GM13977 (cell line): ENCODE data around the gene ITPK1.

Experiments used
- DNase-seq: peaks from one replicate; pipeline ENCODE4 v3.0.0; 2012; ENCODE audit warnings: low spot score
- in situ Hi-C: fragments of 300-500 bp; cut with MboI; formaldehyde crosslinking; loops from one replicate; pipeline ENCODE4 v1.12.0; 2022; ENCODE audit warnings: low sequenced_read_pairs, low pct_unique_long_range_greater_than_20kb, mixed read lengths, inconsistent platforms; ENCODE audit not compliant: unreplicated experiment
- TF ChIP-seq, protein P1 (sequence below): IDR thresholded peaks from 2 replicates; pipeline ENCODE4 v1.5.1; 2012; ENCODE audit warnings: mild to moderate bottlenecking, control low read depth; ENCODE audit not compliant: insufficient read depth; ENCODE audit errors: extremely low read depth, missing control alignments

Gene ITPK1

DNA sequence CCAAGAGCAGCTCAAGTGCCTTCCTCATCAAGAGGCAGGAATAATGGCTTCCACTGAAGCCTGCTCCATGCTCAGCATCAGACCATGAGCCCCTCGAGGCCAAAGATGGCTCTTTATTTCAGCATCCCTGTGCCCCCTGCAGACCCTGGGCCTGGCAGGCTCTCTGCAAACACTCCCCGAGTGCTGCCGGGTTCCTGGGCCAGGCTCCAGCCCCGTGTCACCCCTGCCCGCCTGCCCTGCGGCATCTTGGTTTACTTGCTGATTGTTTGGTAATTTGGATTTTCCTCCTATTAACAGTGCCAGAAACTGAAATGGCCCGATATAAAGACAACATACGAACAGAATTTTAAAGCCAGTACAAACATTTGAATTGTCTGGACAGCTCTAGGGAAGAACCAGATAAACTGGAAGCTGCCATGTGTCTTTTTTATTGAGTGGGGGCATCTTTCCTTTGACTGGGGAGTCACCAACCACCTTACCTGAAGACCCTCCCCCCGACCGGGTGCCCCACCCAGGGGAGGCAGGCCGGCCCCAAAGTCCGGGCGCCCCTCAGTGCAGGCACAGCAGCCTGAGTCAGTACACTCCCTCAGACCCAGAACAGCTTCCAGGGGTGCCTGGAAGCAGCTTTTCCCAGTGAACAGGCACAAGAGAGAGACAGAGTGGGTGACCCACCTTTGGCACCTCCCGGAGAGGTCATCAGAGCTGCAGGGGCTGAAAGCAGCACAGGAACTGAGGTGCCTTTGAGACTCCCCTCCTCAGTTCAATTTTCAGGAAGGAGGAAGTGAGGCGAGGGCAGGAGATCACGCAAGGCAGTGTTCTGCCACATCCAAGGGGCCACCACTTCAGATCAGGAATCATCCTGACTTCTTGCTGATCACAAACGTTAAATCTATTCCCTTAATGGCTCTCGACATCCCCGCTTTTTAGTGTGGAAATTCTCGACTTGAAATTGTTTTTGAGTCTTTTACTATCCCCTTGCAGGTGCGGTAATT is 30.6 kb downstream of the ITPK1 start:
- TF ChIP-seq, protein P1, sequence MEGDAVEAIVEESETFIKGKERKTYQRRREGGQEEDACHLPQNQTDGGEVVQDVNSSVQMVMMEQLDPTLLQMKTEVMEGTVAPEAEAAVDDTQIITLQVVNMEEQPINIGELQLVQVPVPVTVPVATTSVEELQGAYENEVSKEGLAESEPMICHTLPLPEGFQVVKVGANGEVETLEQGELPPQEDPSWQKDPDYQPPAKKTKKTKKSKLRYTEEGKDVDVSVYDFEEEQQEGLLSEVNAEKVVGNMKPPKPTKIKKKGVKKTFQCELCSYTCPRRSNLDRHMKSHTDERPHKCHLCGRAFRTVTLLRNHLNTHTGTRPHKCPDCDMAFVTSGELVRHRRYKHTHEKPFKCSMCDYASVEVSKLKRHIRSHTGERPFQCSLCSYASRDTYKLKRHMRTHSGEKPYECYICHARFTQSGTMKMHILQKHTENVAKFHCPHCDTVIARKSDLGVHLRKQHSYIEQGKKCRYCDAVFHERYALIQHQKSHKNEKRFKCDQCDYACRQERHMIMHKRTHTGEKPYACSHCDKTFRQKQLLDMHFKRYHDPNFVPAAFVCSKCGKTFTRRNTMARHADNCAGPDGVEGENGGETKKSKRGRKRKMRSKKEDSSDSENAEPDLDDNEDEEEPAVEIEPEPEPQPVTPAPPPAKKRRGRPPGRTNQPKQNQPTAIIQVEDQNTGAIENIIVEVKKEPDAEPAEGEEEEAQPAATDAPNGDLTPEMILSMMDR: no peak
- DNase-seq: no peak
- in situ Hi-C loops: no loop called here

DNA sequence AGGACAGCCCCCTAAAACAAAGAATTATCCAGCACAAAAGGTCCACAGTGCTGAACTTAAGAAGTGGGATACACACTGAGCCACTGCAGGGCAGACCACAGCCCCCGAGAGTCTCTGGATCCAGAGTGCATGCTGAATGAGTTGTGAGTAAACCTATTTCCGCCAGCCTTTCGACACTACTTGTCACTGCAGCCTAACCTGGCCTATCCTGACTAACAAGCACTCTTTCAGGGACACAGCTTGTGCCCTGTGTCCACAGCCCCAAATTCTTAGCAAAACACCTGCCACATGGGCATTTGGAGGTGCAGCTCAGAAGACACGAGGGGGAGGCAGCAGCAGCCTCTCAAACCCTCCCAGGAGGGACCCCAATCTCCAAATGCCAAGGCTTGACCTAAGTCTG is 31.3 kb downstream of the ITPK1 start:
- no peak for DNase-seq
- TF ChIP-seq, protein P1: no peak
- in situ Hi-C loops: no loop called here

DNA sequence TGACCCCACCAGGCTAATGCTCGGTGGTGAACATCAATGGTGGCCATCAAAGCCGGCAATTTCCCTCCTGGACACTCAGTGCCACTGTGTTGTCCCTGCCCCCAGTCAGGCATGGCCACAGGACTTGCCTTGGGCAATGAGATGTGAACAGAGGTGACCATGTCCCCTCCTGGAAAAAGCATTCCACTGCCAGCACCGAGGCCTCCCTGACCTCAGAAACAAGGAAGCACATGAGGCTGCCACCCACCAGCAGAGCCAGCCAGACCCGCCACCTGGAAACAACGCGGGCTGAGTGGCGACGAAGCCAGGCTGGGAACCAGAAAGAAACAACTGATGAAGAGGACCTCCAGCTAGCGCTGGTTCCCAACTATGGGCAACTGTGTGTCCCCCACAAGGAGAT is 31.8 kb downstream of the ITPK1 start:
- TF ChIP-seq, protein P1: no peak
- no peak for DNase-seq

DNA sequence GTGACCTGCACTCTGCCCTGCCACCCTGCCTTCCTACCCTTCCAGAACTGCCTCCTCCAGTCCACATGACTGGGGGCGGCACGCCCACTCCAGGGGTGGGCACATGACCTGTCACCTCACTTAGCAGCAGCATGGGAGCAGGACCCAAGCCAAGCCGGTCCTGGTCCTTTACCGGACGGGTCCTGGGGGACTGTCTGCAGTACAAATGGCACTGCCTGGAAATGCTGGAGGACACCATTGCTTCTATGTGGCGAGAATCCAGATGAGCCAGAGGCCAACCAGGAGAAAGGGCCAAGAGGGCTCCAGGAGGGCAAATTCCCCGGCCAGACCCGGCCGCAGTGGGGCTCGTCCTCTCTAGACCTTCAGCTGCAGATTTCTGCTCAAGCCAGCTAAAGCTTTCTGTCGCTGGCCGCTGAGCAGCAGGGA is 33.1 kb downstream of the ITPK1 start:
- TF ChIP-seq, protein P1: no peak
- DNase-seq: no peak

More for the DNA sequence above, 31.8 kb downstream of the ITPK1 start:
- in situ Hi-C loops: no loop called here

DNA sequence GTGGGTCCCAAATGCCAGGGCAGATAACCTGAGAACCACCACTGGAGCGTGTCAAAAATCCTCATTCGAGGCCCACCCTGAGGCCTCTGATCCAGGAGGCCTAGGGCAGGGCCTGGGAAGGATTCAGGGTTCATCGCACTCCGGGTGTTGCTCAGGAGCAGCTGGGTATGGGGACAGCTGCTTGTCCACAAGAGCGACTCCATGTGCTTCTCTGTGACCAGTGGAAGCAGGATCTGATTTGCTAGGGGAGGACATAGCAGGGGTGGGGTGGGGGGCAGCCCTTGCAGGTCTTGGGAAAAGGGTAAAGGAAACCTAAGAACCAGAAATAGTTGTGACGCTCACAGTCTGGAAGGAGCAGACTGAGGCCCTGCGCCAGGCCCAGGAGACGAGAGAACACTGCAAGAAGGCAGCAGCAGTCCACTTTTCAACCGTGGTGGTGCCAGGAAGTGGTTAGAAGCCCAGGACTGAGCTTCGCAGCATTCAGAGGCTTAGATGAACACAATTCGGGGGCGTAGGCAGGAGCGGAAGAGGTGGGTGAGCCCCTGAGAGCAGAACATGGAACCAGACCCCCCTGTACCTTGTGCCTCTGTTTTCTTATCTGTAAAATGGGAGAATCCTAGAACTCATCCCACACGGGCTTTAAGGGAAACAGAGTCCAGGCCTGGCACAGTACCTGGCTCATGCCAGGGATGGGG is 33.7 kb downstream of the ITPK1 start:
- TF ChIP-seq, protein P1: no peak
- in situ Hi-C loops: no loop called here
- no peak for DNase-seq

More for the DNA sequence above, 33.1 kb downstream of the ITPK1 start:
- in situ Hi-C loops: no loop called here

DNA sequence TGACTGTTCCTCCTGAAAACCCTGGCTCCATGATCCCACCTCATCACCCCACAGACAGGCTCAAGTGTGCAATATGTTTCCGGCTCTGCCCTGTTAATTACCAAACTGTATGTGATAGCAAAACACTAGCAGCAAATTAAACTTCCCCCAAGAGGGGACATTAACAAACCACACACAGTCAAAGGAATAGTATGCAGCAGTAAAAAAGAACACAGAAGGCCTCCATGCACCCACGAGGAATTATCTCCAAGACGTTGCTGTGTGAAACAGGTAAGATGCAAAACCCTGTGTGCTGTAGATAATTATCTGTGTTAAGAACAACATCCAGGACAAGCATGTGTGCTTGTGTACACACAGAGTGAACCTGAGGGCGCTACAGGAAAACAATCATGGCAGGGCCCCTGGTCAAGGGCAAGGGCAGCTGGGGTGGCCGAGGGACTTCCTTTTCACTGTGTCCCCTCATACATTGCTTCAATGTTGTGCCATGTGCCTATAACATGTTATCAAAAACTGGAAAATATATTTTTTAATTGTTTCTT is 35.8 kb downstream of the ITPK1 start:
- TF ChIP-seq, protein P1: no peak
- no peak for DNase-seq
- in situ Hi-C loops: no loop called here
